Ovary (tissue), 9 donors: ENCODE results near the gene PKD1L1. TPM values are rescaled to one million over a fixed set of nuclear protein-coding genes. Genes with fewer than 3 reads are reported as not detected.

Experiments
- DNase-seq, 5 donors: peaks; one replicate each; pipeline ENCODE4 v3.0.0-alpha.2; 2019 to 2020
- H3K27ac ChIP-seq, 2 donors: fragments of 200-600 bp; one replicate each; pipeline versions ENCODE4 v1.5.1 to v1.8.0; 2019 to 2022
- H3K27me3 ChIP-seq: fragments of 200-600 bp; one replicate; pipeline ENCODE4 v1.8.0; 2022
- H3K36me3 ChIP-seq: fragments of 200-600 bp; sonication (generic); one replicate; pipeline ENCODE4 v1.5.1; 2019
- H3K4me1 ChIP-seq: one replicate; pipeline ENCODE4 v1.8.1; 2013; ENCODE audit warnings: mild to moderate bottlenecking, moderate library complexity; ENCODE audit not compliant: insufficient read depth
- H3K4me3 ChIP-seq: fragments of 200-600 bp; sonication (generic); one replicate; pipeline ENCODE4 v1.5.1; 2017
- H3K9me3 ChIP-seq, 2 donors: fragments of 200-600 bp in 1 of 2; sonication (generic) in 1 of 2; one replicate each; pipeline versions ENCODE4 v1.5.1 to v1.8.1; 2013 to 2019; ENCODE audit warnings: mild to moderate bottlenecking in 1 of 2, moderate library complexity in 1 of 2
- CTCF ChIP-seq, 3 donors: fragments of 450-650 bp in 2 of 3; fragments of 200-600 bp in 1 of 3; IDR thresholded peaks; one replicate each; pipeline versions ENCODE4 v1.5.1 to v1.8.0; 2016 to 2022; ENCODE audit warnings: antibody characterized with exemption in 3 of 3, mild to moderate bottlenecking in 1 of 3
- EP300 ChIP-seq: sonication (generic); formaldehyde crosslinking; IDR thresholded peaks from one replicate; pipeline ENCODE4 v1.6.1; 2017; ENCODE audit warnings: antibody characterized with exemption
- POLR2A ChIP-seq: fragments of 450-650 bp; IDR thresholded peaks from one replicate; pipeline ENCODE4 v1.6.1; 2017; ENCODE audit warnings: antibody characterized with exemption, mild to moderate bottlenecking, moderate library complexity
- WGBS, 3 donors: extraction: QIAGEN DNeasy Blood & Tissue Kit in 1 of 3; methylation state at CpG; one replicate each; pipeline versions ENCODE4 v1.1.5 to v1.1.7; 2013 to 2017; 5-methylcytosine and 5-hydroxymethylcytosine counted together
- intact Hi-C, 4 donors: fragments of 100-400 bp; cut with DNase I; formaldehyde crosslinking; loops; one replicate each; pipeline versions ENCODE4 v1.11.0 to v1.15.1; 2022 to 2023
- polyA plus RNA-seq, 2 donors: library from polyadenylated mRNA; stranded (reverse); fragments of 200-250 nt in 1 of 2; fragments of 350-450 nt in 1 of 2; fragmentation: Illumina TruSeq in 1 of 2; extraction: RNeasy Lipid Tissue Mini Kit (QIAGEN cat#74804) in 1 of 2; gene quantifications; one replicate each; pipeline ENCODE4 v1.2.3, GENCODE V29; 2013 to 2014
- total RNA-seq, 7 donors: library from RNA; depleted of rRNA in 2 of 7; stranded (reverse); fragments of >200 nt in 2 of 7; fragmentation: NEBNext Ultra II Directional in 3 of 7; extraction: Animal tissue kit (Norgen Biotek cat#: 25700) in 3 of 7; gene quantifications; one replicate each; pipeline versions ENCODE4 v1.1.0 to v1.2.4, GENCODE V29; 2016 to 2023
- donor health status: DM: no; HTN: no; CAD: no; lungs with moderate emphysema.
- donor health status: DM: no; HTN: no; CAD: no.
- donor health status: Bipolar disorder and iron deficiency.
- donor health status: DM: yes; HTN: yes; CAD: no.
- donor health status: DM: no; HTN: no; CAD: no.
- donor health status: DM: yes; HTN: yes; CAD: no.

Gene PKD1L1
- total and polyA plus RNA-seq, 9 donors: 0.11 to 0.48 (median 0.22) TPM

DNA sequence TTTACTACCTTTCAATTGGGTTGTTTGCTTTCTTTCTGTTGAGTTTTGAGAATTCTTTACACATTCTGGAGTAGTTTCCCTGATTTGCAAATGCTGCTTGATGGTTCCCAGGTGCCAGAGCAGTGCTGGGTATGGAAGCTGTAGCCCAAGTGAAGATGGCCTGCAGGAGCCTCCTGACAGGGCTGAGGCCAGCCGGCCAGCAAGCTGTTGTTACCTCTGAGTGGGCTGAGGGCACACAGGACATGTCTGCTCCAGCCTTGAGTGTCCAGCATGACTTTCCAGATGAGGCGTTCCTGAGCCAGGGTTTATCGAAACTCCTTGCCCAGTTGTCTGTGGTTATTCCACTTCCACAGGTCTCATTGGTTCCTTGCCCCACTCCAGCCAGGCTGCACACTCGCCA is 201.8 kb downstream of the PKD1L1 start:
- Histone ChIP-seq H3K36me3 (no peaks in the 10 kb centered on the region), H3K27me3 (no peaks in the 10 kb centered on the region), H3K27ac (no peak overlapping the region), H3K4me1 (no peaks in the 10 kb centered on the region), H3K4me3 (no peak overlapping the region), H3K9me3 (no peaks in the 10 kb centered on the region)
- DNase-seq: no peak
- TF ChIP-seq CTCF (IDR thresholded peaks at IDR 0.05) (no peak), POLR2A (no peak), EP300 (no peak)
- intact Hi-C loops: no loop called here
- WGBS, 3 donors: 71 to 94% (median 72%) methylated on average over 3 to 4 of the region's 4 CpGs

DNA sequence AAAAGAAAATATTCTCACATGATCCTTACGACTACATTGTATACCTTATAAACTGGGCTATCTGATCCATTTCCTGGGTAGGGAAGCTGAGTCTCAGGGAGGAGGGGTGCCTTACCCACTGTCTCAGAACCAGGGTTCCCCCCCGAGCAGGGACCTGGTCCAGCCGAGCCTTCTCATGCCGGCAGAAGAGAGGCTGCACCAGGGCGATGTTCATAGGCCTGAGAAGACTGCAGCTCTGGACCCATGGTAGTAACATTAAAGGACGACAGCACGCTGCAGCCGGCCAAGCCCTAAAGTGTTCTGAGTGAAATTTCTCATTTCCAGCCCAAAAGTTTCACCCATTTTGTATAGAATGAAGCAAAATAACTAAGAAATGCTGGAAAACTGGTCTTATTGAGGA is 203.4 kb downstream of the PKD1L1 start:
- TF ChIP-seq CTCF (IDR thresholded peaks at IDR 0.05) (no peak), POLR2A (no peak), EP300 (no peak)
- H3K9me3 ChIP-seq: no peaks in the 10 kb centered on the region
- 96 to 98% (median 97%) methylated on average over 8 of the region's 8 CpGs for WGBS, 3 donors
- no peaks in the 10 kb centered on the region for H3K36me3 ChIP-seq
- no peak overlapping the region for H3K27ac ChIP-seq
- intact Hi-C loops: no loop called here
- DNase-seq: no peak
- no peaks in the 10 kb centered on the region for H3K4me1 ChIP-seq
- H3K27me3 ChIP-seq: no peaks in the 10 kb centered on the region
- no peak overlapping the region for H3K4me3 ChIP-seq

DNA sequence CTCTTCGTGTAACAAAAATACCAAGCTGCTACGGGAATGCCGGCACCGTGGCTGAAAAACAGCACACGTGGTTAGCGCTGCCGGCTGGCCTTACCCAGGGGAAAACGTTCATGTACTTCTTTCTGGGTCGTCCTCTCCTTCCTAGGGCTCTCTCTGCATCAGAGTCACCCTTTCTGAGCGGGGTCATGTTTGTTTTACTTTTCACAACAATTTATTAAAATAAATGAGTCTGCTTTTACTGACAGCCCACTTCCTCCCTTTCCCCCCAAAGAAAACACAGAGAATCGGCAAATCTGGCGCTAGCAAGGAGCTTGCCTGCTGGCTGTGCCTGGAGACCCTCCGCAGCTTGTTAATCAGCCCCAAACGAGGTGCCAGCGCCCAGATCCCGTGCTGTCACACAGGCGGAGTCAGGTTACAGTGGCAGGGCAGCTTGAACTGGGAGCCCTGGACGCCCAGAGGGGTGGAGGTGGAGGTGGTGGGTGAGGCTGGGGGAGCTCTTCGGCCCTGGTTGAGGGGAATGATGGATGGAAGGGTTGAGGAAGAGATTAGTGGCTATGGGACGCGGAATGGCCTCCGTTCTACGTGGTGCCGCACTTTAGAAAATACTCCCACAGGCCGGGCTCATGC is 204.2 kb downstream of the PKD1L1 start:
- TF ChIP-seq CTCF (IDR thresholded peaks at IDR 0.05) (no peak), EP300 (no peak), POLR2A (no peak)
- Histone ChIP-seq H3K36me3 (no peaks in the 10 kb centered on the region), H3K27me3 (no peaks in the 10 kb centered on the region), H3K27ac (no peak overlapping the region), H3K9me3 (no peaks in the 10 kb centered on the region), H3K4me1 (no peaks in the 10 kb centered on the region), H3K4me3 (no peak overlapping the region)
- intact Hi-C loops: no loop called here
- no peak for DNase-seq
- 53 to 58% (median 53%) methylated on average over 25 of the region's 25 CpGs for WGBS, 3 donors

- Histone ChIP-seq H3K4me1 (no peaks in the 10 kb centered on the region), H3K36me3 (no peaks in the 10 kb centered on the region), H3K4me3 (no peak overlapping the region), H3K27ac (no peak overlapping the region), H3K9me3 (no peaks in the 10 kb centered on the region), H3K27me3 (no peaks in the 10 kb centered on the region)
- TF ChIP-seq POLR2A (no peak), CTCF (IDR thresholded peaks at IDR 0.05) (no peak), EP300 (no peak)
- intact Hi-C loops: no loop called here
- DNase-seq: no peak
- 36 to 55% (median 39%) methylated on average over 6 of the region's 6 CpGs for WGBS, 3 donors
These were observed 206.3 kb downstream of the PKD1L1 start for GRCh38 chr7:47741984-47742383.
